SU-DHL-6 (cell line): Measurements from ENCODE around the gene POU4F1.
"Not testable (repeated sequence)": the region's sequence is repeated elsewhere in the genome, so short reads cannot be mapped to it uniquely, and the experiment has no call there.

Experiments used
- H2AFZ ChIP-seq: fragments of 200-600 bp; sonication (generic); 2 replicates; pipeline ENCODE4 v1.6.1; 2014; ENCODE audit warnings: low read depth, mild to moderate bottlenecking, moderate library complexity, mixed read lengths, antibody characterized with exemption, low read length; ENCODE audit not compliant: severe bottlenecking
- H3F3A ChIP-seq: fragments of 200-600 bp; shearing (Covaris generic); 2 replicates; pipeline ENCODE4 v1.6.0; 2016; ENCODE audit warnings: antibody characterized with exemption, mild to moderate bottlenecking; ENCODE audit not compliant: insufficient read depth
- H3K27ac ChIP-seq: fragments of 200-600 bp; sonication (generic); 2 replicates; pipeline ENCODE4 v1.5.1; 2016; ENCODE audit warnings: low read depth, mild to moderate bottlenecking, low read length, moderate library complexity, mixed read lengths
- H3K27me3 ChIP-seq: fragments of 200-600 bp; sonication (generic), shearing (Covaris generic); 2 replicates; pipeline ENCODE4 v1.6.0; 2014; ENCODE audit warnings: mild to moderate bottlenecking, low read length
- H3K36me3 ChIP-seq: fragments of 200-600 bp; sonication (generic); 2 replicates; pipeline ENCODE4 v1.6.1; 2014; ENCODE audit warnings: mild to moderate bottlenecking, low read length, mixed read lengths
- H3K4me2 ChIP-seq: fragments of 300-600, 200-600 bp; shearing (Covaris generic), sonication (generic); 2 replicates; pipeline ENCODE4 v1.6.0; 2014; ENCODE audit warnings: low read length, low read depth, mild to moderate bottlenecking; ENCODE audit not compliant: poor library complexity, severe bottlenecking
- H3K4me3 ChIP-seq: fragments of 200-600 bp; sonication (generic); 2 replicates; pipeline ENCODE4 v1.5.1; 2014; ENCODE audit warnings: antibody characterized with exemption, low read length, mild to moderate bottlenecking, mixed read lengths; ENCODE audit not compliant: insufficient read depth, poor library complexity, severe bottlenecking
- H3K79me2 ChIP-seq: fragments of 200-600 bp; sonication (generic); 2 replicates; pipeline ENCODE4 v1.6.1; 2014; ENCODE audit warnings: mild to moderate bottlenecking, low read length, moderate library complexity; ENCODE audit not compliant: insufficient read depth
- H3K9ac ChIP-seq: fragments of 200-600 bp; sonication (generic); 2 replicates; pipeline ENCODE4 v1.7.0; 2014; ENCODE audit warnings: mild to moderate bottlenecking, low read length
- H3K9me2 ChIP-seq: fragments of 200-600 bp; sonication (generic); replicated peaks from 2 replicates; pipeline ENCODE4 v1.6.1; 2014; ENCODE audit warnings: low read length; ENCODE audit not compliant: insufficient read depth
- H3K9me3 ChIP-seq: fragments of 200-600 bp; sonication (generic); 2 replicates; pipeline ENCODE4 v1.6.1; 2014; ENCODE audit warnings: low read length, mixed read lengths; ENCODE audit not compliant: insufficient read depth
- H4K20me1 ChIP-seq: fragments of 200-600 bp; sonication (generic); 2 replicates; pipeline ENCODE4 v1.6.1; 2014; ENCODE audit warnings: low read depth, mild to moderate bottlenecking, antibody characterized with exemption, low read length, moderate library complexity, mixed read lengths
- EZH2phosphoT487 ChIP-seq: fragments of 200-600 bp; sonication (generic), shearing (Covaris generic); conservative IDR thresholded peaks from 2 replicates; pipeline ENCODE4 v1.6.1; 2018; ENCODE audit warnings: mild to moderate bottlenecking, antibody characterized with exemption, low read length, moderate library complexity, mixed read lengths
- TF ChIP-seq, protein P1 (sequence below): fragments of 200-600 bp; sonication (generic); IDR thresholded peaks from one replicate; pipeline ENCODE4 v1.5.1; 2017; ENCODE audit warnings: antibody characterized with exemption, mild to moderate bottlenecking, low read length, moderate library complexity; ENCODE audit not compliant: insufficient read depth, poor library complexity, severe bottlenecking

The POU4F1 gene

DNA sequence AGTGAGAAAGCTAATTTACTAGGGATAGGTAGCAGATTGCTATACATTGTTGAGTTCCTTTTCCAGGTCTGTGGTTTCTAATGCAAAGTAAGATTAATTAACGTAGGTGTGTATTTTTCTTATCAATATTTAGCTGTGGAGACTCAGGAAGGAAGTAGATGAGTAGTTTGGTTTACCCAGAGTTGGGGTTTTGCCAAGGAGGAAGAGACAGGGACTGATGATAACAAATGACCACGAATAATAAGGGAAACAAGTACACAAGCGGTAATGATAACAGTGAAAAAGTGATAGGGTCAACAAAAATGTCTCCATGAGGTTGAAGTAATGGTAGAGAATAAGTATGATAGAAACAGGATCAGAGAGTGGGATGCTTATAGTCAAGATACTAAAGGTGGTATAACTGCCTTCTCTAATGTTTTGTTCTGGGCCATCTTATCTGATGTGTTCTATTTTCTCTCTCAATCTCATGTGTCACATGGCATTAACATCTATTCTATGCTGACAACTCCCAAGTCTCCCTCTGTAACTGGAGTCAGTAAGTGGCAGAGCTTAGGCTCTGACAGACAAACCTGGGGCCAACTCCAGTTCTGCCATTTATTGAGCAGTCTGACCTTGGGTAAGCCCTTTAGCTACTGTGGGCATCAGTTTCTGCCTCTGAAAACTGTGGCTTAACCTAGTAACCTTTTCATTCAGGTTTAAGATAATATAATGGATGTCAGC is 46.8 kb upstream of the POU4F1 start:
- Histone ChIP-seq H3K9me2 (no peaks in the 10 kb centered on the region), H3K27ac (no peak overlapping the region)

DNA sequence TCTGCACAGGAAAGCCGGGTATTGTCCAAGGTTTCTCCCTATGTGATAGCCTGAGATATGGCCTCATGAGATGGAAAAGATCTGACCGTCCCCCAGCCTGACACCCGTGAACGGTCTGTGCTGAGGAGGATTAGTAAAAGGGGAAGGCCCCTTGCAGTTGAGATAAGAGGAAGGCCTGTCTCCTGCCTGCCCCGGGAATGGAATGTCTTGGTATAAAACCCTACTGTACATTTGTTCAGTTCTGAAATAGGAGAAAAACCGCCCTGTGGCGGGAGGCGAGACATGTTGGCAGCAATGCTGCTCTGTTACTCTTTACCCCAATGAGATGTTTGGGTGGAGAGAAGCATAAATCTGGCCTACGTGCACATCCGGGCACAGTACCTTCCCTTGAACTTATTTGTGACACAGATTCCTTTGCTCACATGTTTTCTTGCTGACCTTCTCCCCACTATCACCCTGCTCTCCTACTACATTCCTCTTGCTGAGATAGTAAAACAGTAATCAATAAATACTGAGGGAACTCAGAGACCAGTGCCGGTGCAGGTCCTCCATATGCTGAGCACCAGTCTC is 43.8 kb upstream of the POU4F1 start:
- not testable (repeated sequence) for H2AFZ ChIP-seq, H3K27ac ChIP-seq, H3K4me3 ChIP-seq, H3K4me2 ChIP-seq, H3K9me3 ChIP-seq, H3K9me2 ChIP-seq, H3K9ac ChIP-seq, H3K36me3 ChIP-seq, H3K27me3 ChIP-seq, H3F3A ChIP-seq
- Histone ChIP-seq H3K79me2 (peaks cover 100% of the 10 kb centered on the region), H4K20me1 (peaks cover 59% of the 10 kb centered on the region)

More for the DNA sequence above, 46.8 kb upstream of the POU4F1 start:
- Histone ChIP-seq H3K4me3 (no peak overlapping the region), H3K9me3 (no peaks in the 10 kb centered on the region), H3K36me3 (no peaks in the 10 kb centered on the region), H4K20me1 (peaks cover 65% of the 10 kb centered on the region), H3K79me2 (peaks cover 100% of the 10 kb centered on the region), H3K27me3 (no peaks in the 10 kb centered on the region), H2AFZ (no peak overlapping the region), H3K4me2 (no peak overlapping the region), H3F3A (no peaks in the 10 kb centered on the region), H3K9ac (no peak overlapping the region)
- TF ChIP-seq EZH2phosphoT487: no peak
- TF ChIP-seq, protein P1, sequence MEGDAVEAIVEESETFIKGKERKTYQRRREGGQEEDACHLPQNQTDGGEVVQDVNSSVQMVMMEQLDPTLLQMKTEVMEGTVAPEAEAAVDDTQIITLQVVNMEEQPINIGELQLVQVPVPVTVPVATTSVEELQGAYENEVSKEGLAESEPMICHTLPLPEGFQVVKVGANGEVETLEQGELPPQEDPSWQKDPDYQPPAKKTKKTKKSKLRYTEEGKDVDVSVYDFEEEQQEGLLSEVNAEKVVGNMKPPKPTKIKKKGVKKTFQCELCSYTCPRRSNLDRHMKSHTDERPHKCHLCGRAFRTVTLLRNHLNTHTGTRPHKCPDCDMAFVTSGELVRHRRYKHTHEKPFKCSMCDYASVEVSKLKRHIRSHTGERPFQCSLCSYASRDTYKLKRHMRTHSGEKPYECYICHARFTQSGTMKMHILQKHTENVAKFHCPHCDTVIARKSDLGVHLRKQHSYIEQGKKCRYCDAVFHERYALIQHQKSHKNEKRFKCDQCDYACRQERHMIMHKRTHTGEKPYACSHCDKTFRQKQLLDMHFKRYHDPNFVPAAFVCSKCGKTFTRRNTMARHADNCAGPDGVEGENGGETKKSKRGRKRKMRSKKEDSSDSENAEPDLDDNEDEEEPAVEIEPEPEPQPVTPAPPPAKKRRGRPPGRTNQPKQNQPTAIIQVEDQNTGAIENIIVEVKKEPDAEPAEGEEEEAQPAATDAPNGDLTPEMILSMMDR: no peak

DNA sequence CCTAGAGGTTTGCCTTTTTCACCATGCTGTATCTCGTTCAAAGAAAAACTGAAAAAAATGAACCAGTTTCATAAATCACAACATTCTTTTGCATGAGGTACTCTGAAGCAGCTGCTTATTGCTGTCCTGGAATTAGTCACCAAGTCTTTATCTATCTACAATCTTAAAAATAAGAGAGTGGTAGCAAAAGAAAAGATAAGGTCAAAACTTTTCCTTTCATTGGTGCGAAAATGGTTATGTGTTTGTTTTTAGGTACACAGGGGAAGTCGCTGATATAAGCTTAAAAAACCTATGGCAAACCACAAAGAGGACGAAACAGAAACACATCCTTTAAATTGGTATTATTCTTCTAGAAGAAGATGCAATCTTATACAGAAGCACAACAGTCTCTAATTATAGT is 34.9 kb upstream of the POU4F1 start:
- H3K27me3 ChIP-seq: no peaks in the 10 kb centered on the region
- H2AFZ ChIP-seq: no peak overlapping the region
- 0 out of 2 replicates have a peak, but pooled peaks cover 4% of the 10 kb centered on the region for H3F3A ChIP-seq
- TF ChIP-seq, protein P1: no peak
- TF ChIP-seq EZH2phosphoT487: no peak
- H3K36me3 ChIP-seq: peaks cover 63% of the 10 kb centered on the region
- H3K4me2 ChIP-seq: no peak overlapping the region
- H3K9me3 ChIP-seq: no peaks in the 10 kb centered on the region
- no peak overlapping the region for H3K9ac ChIP-seq
- H4K20me1 ChIP-seq: peaks cover 4% of the 10 kb centered on the region; the same call in 1 of the 2 replicates
- peaks cover 39% of the 10 kb centered on the region for H3K79me2 ChIP-seq
- H3K9me2 ChIP-seq: no peaks in the 10 kb centered on the region
- no peak overlapping the region for H3K4me3 ChIP-seq
- H3K27ac ChIP-seq: no peak overlapping the region

DNA sequence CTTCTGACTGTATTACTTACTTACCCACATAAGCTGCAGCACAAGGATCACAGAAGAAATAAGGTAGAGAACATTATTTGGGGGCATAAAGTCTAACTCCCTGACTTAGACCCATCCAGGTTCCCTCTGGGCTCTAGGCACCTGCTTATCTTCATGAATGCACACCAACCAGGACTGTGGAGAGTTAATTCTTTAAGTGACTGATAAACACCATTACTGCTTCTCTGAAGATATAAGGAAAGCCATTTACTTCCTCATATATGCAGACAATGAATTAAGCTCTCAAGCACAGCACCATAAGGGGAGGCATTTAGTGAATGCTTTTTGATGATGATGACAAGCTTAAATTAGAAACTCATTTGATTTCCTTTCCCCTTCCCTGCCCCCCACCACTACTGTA is 33.1 kb upstream of the POU4F1 start:
- H3K79me2 ChIP-seq: peaks cover 24% of the 10 kb centered on the region; the same call in 1 of the 2 replicates
- no peaks in the 10 kb centered on the region for H3K9me2 ChIP-seq
- no peak overlapping the region for H3K9ac ChIP-seq
- no peaks in the 10 kb centered on the region for H3K27me3 ChIP-seq
- no peak overlapping the region for H3K27ac ChIP-seq
- H3K9me3 ChIP-seq: no peaks in the 10 kb centered on the region
- H3F3A ChIP-seq: no peaks in the 10 kb centered on the region
- peaks cover 61% of the 10 kb centered on the region for H3K36me3 ChIP-seq
- TF ChIP-seq EZH2phosphoT487: no peak
- TF ChIP-seq, protein P1: no peak
- H4K20me1 ChIP-seq: no peaks in the 10 kb centered on the region
- no peak overlapping the region for H2AFZ ChIP-seq
- H3K4me3 ChIP-seq: no peak overlapping the region
- no peak overlapping the region for H3K4me2 ChIP-seq
